ENCODE data around the gene EPAS1.

DNA sequence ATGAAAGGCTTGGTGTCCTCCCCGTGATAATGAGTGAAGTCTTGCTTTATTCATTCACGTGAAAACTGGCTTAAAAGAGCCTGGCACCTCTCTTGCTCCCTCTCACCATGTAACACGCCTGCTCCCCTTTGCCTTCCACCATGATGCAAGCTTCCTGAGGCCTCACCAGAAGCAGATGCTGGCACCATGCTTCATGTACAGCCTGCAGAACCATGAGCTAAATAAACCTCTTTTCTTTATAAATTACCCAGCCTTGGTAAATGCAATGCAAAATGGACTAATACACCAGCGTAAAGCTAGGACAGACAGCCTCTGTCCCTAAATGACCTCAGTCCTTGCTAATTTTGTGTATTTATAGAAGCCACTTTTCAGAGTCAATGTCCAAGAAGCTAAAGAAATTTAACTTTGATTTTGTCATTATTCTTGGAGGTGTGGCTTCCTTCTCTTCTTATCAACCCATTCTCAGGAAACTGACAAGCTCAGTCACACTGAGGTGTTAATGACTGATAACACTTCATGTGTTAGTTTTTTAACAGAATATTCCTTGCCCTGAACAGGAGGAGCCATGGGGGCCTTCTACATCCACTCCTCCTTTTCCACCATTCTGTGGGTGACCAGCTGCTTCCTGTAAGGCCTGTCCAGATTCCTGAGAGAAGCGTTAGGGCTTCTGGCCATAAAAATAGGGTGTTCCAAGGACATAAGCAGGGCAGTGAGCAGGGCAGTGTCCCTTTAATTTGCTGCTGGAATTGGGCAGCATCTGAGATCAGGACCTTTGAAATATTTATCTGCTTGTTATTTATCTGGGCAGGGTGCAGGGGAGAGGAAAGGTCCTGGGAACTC is 38.0 kb upstream of the EPAS1 start:
- TF ChIP-seq, protein P1, sequence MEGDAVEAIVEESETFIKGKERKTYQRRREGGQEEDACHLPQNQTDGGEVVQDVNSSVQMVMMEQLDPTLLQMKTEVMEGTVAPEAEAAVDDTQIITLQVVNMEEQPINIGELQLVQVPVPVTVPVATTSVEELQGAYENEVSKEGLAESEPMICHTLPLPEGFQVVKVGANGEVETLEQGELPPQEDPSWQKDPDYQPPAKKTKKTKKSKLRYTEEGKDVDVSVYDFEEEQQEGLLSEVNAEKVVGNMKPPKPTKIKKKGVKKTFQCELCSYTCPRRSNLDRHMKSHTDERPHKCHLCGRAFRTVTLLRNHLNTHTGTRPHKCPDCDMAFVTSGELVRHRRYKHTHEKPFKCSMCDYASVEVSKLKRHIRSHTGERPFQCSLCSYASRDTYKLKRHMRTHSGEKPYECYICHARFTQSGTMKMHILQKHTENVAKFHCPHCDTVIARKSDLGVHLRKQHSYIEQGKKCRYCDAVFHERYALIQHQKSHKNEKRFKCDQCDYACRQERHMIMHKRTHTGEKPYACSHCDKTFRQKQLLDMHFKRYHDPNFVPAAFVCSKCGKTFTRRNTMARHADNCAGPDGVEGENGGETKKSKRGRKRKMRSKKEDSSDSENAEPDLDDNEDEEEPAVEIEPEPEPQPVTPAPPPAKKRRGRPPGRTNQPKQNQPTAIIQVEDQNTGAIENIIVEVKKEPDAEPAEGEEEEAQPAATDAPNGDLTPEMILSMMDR (IDR thresholded peaks at IDR 0.05): no peak
- TF ChIP-seq TCF7L2 (IDR thresholded peaks at IDR 0.05; ENCODE audit: low read depth, low read length): no peak
- TF ChIP-seq, protein P2, sequence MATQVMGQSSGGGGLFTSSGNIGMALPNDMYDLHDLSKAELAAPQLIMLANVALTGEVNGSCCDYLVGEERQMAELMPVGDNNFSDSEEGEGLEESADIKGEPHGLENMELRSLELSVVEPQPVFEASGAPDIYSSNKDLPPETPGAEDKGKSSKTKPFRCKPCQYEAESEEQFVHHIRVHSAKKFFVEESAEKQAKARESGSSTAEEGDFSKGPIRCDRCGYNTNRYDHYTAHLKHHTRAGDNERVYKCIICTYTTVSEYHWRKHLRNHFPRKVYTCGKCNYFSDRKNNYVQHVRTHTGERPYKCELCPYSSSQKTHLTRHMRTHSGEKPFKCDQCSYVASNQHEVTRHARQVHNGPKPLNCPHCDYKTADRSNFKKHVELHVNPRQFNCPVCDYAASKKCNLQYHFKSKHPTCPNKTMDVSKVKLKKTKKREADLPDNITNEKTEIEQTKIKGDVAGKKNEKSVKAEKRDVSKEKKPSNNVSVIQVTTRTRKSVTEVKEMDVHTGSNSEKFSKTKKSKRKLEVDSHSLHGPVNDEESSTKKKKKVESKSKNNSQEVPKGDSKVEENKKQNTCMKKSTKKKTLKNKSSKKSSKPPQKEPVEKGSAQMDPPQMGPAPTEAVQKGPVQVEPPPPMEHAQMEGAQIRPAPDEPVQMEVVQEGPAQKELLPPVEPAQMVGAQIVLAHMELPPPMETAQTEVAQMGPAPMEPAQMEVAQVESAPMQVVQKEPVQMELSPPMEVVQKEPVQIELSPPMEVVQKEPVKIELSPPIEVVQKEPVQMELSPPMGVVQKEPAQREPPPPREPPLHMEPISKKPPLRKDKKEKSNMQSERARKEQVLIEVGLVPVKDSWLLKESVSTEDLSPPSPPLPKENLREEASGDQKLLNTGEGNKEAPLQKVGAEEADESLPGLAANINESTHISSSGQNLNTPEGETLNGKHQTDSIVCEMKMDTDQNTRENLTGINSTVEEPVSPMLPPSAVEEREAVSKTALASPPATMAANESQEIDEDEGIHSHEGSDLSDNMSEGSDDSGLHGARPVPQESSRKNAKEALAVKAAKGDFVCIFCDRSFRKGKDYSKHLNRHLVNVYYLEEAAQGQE (IDR thresholded peaks at IDR 0.05; ENCODE audit: insufficient read depth in 1 of 2, low read depth in 2 of 2, low read length in 1 of 2): no peak

Data from Panc1 (cell line).